Embryonic facial prominence (tissue), 1 donor: ENCODE data around the gene RAB6B.

ENCODE experiments used
- DNase-seq: peaks from one replicate; pipeline ENCODE4 v3.0.0-alpha.2; 2016; ENCODE audit errors: extremely low spot score

The RAB6B gene

GRCh38 chr3:133880886-133881455 lies 14.7 kb downstream of the RAB6B start:
- DNase-seq, result no peak

- DNase-seq, result no peak
These were observed 15.4 kb downstream of the RAB6B start for GRCh38 chr3:133880287-133880686.

- DNase-seq, result no peak
These were observed 17.2 kb downstream of the RAB6B start for GRCh38 chr3:133878518-133878917.

- DNase-seq, result no peak
These were observed 18.5 kb downstream of the RAB6B start for GRCh38 chr3:133877221-133877620.

GRCh38 chr3:133874761-133875438 lies 20.8 kb downstream of the RAB6B start:
- DNase-seq, result no peak

GRCh38 chr3:133874344-133874743 lies 21.3 kb downstream of the RAB6B start:
- DNase-seq, result no peak

- no peak for DNase-seq
These were observed 22.9 kb downstream of the RAB6B start for GRCh38 chr3:133872781-133873180.

GRCh38 chr3:133872161-133872560 lies 23.5 kb downstream of the RAB6B start:
- DNase-seq, result no peak

- no peak for DNase-seq
These were observed 24.2 kb downstream of the RAB6B start for GRCh38 chr3:133871368-133872090.

GRCh38 chr3:133870822-133871221 lies 24.9 kb downstream of the RAB6B start:
- no peak for DNase-seq

- DNase-seq, result no peak
These were observed 26.1 kb downstream of the RAB6B start for GRCh38 chr3:133869586-133869985.

- DNase-seq, result no peak
These were observed 26.8 kb downstream of the RAB6B start for GRCh38 chr3:133868758-133869475.

GRCh38 chr3:133868186-133868585 lies 27.5 kb downstream of the RAB6B start:
- DNase-seq, result no peak

GRCh38 chr3:133866141-133866540 lies 29.5 kb downstream of the RAB6B start:
- no peak for DNase-seq

- no peak for DNase-seq
These were observed 30.4 kb downstream of the RAB6B start for GRCh38 chr3:133865136-133865855.

GRCh38 chr3:133864616-133865015 lies 31.1 kb downstream of the RAB6B start:
- DNase-seq, result no peak

GRCh38 chr3:133863911-133864310 lies 31.8 kb downstream of the RAB6B start:
- no peak for DNase-seq

GRCh38 chr3:133862161-133862560 lies 33.5 kb downstream of the RAB6B start:
- DNase-seq, result no peak

GRCh38 chr3:133860519-133860918 lies 35.2 kb downstream of the RAB6B start:
- DNase-seq, result no peak

GRCh38 chr3:133859381-133860234 lies 36.1 kb downstream of the RAB6B start:
- no peak for DNase-seq

GRCh38 chr3:133857767-133858166 lies 37.9 kb downstream of the RAB6B start:
- DNase-seq, result no peak
